HG03095 (cell line): ENCODE results near the gene SLC22A12.

Source experiments
- ATAC-seq: cut with Tn5 transposase; IDR thresholded peaks from one replicate; pipeline ENCODE4 v1.9.1; 2021; ENCODE audit warnings: moderate library complexity; ENCODE audit not compliant: unreplicated experiment

SLC22A12 gene

GRCh38 chr11:64620381-64620971 is 29.5 kb downstream of the SLC22A12 start:
- ATAC-seq, result no peak

GRCh38 chr11:64621283-64622019 is 30.4 kb downstream of the SLC22A12 start:
- ATAC-seq, result no peak

DNA sequence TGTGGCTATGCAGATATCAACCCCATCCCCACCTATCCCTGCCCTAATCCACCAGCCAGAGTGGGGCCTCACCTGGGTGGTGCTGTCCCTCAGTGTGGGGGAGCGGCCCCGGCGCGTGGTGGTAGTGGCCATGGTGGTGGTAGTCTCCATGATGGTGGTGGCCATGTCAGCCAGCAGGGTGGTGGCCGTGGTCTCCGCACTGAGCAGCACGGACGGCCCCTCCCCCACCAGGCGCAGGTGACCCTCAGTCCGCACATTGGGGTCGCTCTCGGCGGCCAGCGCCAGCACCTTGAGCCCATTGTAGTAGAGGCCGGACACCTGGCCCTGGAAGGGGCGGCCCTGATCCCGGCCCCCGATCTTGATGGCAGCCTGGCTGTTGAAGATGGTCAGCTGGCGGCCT is 31.7 kb downstream of the SLC22A12 start:
- ATAC-seq, result no peak

DNA sequence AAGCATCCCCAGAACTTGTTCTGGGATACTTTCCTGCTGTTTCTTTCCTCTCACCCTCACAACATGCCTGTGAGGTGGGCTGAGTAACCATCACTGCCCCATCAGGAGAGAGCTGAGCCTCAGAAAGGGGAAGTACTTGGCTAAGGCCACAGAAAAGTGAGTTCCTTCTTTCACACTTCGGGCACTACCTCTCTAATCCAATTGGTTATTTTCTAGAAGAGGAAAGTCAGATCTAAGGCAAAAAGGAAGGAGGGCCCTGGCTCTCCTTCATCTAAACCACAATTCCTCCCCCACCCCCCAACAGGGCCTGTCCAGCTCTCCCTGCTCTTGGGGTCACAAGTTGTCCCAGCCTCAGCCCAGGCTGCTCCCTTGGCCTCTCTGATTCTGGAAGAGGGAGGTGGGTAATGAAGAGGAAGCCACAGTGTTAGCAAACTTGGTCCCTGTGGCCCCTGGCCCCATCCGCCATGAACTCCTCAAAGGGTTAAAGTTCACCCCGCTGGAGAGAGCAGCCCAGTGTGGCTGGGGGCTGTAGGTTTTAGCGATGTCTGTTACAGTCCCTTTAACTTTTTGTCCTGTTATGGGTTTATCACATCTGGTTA is 34.0 kb downstream of the SLC22A12 start:
- ATAC-seq, result no peak

- ATAC-seq, result no peak
Observed at GRCh38 chr11:64626637-64627036, 35.6 kb downstream of the SLC22A12 start.

- ATAC-seq, result no peak
Observed at GRCh38 chr11:64627371-64627770, 36.4 kb downstream of the SLC22A12 start.

DNA sequence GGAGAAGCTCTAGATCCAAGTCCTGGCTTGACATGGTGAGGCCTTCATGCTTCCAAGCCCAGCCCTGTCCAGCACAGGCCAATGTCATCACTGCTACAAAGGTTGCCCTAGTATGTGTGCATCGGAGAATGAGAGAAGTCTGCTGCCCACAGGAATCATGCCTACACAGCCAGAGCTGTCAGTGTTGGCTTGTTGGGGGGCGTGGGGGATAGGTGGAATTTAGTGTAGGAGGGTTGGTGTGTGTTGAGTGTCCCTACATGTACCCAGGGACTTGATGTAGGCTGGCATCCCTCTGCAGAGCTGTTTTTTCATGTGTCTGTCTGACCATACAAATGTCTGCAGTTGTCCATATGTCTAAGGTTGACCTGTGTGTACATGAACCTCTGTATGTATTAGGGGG is 37.6 kb downstream of the SLC22A12 start:
- no peak for ATAC-seq

DNA sequence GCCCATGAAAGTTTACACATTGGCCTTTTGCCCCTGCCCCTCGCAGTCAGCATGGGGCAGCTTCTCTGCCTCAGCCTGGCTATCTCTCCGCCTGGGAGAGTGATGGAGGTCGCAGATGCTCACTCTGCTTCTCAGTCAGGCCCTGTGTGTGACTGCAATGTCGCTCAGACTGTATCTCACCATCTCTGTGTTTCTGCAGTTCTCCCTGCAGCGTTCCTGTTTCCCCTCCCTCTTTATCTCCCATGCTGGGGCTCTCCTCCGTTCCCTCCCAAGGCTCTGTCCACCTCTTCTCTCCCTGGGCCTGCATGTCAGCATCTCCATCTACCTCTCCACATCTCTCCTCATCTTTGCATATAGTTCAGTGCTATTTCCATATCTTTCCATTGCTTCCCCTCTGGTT is 38.1 kb downstream of the SLC22A12 start:
- ATAC-seq, result no peak

DNA sequence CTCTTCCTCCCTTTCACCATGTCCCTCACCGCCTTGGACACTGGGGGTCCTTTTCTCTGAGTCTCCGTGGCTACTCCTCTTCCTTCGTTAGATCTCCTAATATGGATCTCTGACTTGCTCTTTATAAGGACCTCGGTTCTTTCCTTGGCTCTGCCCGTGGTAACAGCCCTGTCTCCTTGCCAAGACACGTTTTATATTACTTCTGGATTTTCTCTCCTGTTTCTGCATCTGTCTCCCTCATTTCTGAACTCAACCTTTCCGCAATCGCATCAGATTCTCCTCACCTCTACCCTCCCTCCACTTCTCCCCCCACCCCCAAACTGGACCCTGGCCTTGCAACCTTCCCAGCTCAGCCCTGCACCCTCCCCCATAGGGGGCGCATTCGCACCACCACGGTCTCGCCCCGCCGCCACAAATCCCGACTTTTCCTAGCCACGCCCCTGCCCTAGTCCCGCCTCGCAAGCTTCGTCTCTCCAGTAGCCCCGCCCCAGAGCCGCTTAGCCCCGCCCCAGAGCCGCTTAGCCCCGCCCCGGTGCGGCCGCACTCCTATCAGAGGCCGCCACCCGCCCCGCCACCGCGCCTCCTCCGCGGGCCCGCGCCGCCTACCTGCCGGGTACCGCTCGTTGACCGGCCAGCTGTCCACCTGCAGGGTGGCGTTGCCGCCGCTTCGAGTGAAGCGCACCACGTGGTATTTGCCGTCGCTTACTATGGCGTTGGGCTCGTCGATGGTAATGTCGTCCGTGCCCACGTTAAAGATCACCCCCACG is 39.0 kb downstream of the SLC22A12 start:
- ATAC-seq, result no peak

GRCh38 chr11:64631675-64632074 is 40.7 kb downstream of the SLC22A12 start:
- ATAC-seq, result no peak

GRCh38 chr11:64632237-64632636 is 41.2 kb downstream of the SLC22A12 start:
- no peak for ATAC-seq

GRCh38 chr11:64632654-64633053 is 41.6 kb downstream of the SLC22A12 start:
- no peak for ATAC-seq

- ATAC-seq, result no peak
Observed at GRCh38 chr11:64633555-64634159, 42.6 kb downstream of the SLC22A12 start.

- no peak for ATAC-seq
Observed at GRCh38 chr11:64637334-64638017, 46.5 kb downstream of the SLC22A12 start.

GRCh38 chr11:64638018-64638665 is 47.1 kb downstream of the SLC22A12 start:
- no peak for ATAC-seq

- no peak for ATAC-seq
Observed at GRCh38 chr11:64638829-64639228, 47.8 kb downstream of the SLC22A12 start.

GRCh38 chr11:64639885-64640284 is 48.9 kb downstream of the SLC22A12 start:
- ATAC-seq, result no peak

- ATAC-seq, result no peak
Observed at GRCh38 chr11:64641596-64642417, 50.8 kb downstream of the SLC22A12 start.

- ATAC-seq, result no peak
Observed at GRCh38 chr11:64642418-64642735, 51.4 kb downstream of the SLC22A12 start.
